HCT116 (cell line): ENCODE measurements around the gene FAM216B. TPM values are rescaled to one million over a fixed set of nuclear protein-coding genes. Genes with fewer than 3 reads are reported as not detected.

Experiments
- ATAC-seq: fragments of 200-7000 bp; cut with Tn5 transposase; 2 replicates; pipeline ENCODE4 v1.9.1; 2020; ENCODE audit warnings: mild to moderate bottlenecking, moderate library complexity
- Bru-seq: library from RNA; stranded (reverse); fragments of 400-500 nt; gene quantifications from one replicate; lab custom pipeline; 2021; lab: Mats Ljungman, UMichigan
- BruChase-seq, 2 experiments: library from RNA; stranded (reverse); fragments of 400-500 nt; gene quantifications; one replicate each; lab custom pipeline; 2021; lab: Mats Ljungman, UMichigan
- BruUV-seq: library from RNA; stranded (reverse); fragments of 400-500 nt; replicated peaks from 2 replicates; lab custom pipeline; 2021; lab: Mats Ljungman, UMichigan
- CTCF ChIA-PET: fragments of 300-600 bp; sonication (Branson Sonifier 250); formaldehyde crosslinking; loops from one replicate; lab custom pipeline; 2021; ENCODE audit warnings: antibody characterized with exemption; lab: Charles Lee
- POLR2A ChIA-PET: fragments of 300-600, 350-600 bp; sonication (Branson Sonifier 250); formaldehyde crosslinking; loops from one replicate; lab custom pipeline; 2021; ENCODE audit warnings: antibody characterized with exemption; lab: Charles Lee
- RAD21 ChIA-PET, 2 experiments: fragments of 300-600 bp; sonication (Branson Sonifier 250); formaldehyde crosslinking; loops; one replicate each; lab custom pipeline; 2023; ENCODE audit warnings: low total read pairs in 2 of 2; ENCODE audit not compliant: uncharacterized antibody in 2 of 2, unreplicated experiment in 2 of 2, low non-redundant PET in 1 of 2; lab: Charles Lee
- DNase-seq: peaks from one replicate; pipeline ENCODE4 v3.0.0-alpha.2; 2010; ENCODE audit warnings: low read depth, low spot score
- H2AFZ ChIP-seq: fragments of 200-600 bp; shearing (Covaris generic), sonication (generic); 2 replicates; pipeline ENCODE4 v1.6.1; 2017; ENCODE audit warnings: low read depth, mixed run types, mixed read lengths, antibody characterized with exemption, low read length; ENCODE audit not compliant: poor library complexity, severe bottlenecking
- H3K27ac ChIP-seq: 2 replicates; pipeline ENCODE4 v1.5.1; 2012; ENCODE audit warnings: low read depth, low read length
- H3K27me3 ChIP-seq: fragments of 200-600 bp; sonication (generic); 2 replicates; pipeline ENCODE4 v1.6.1; 2016; ENCODE audit warnings: mixed run types, low read length, mixed read lengths; ENCODE audit not compliant: insufficient read depth
- H3K36me3 ChIP-seq, 2 experiments: fragments of 200-500 bp in 1 of 2; fragments of 200-600 bp in 1 of 2; sonication (Bioruptor generic) in 1 of 2; sonication (generic) in 1 of 2; 2 replicates each; pipeline versions ENCODE4 v1.5.1 to v1.6.1; 2014 to 2016; ENCODE audit warnings: low read length in 2 of 2, inconsistent platforms in 1 of 2, mixed read lengths in 1 of 2, mixed run types in 1 of 2; ENCODE audit not compliant: insufficient read depth in 2 of 2, control insufficient read depth in 1 of 2
- H3K4me1 ChIP-seq, 2 experiments: fragments of 200-600 bp in 1 of 2; sonication (generic) in 1 of 2; 2 replicates each; pipeline versions ENCODE4 v1.5.1 to v1.6.1; 2012 to 2017; ENCODE audit warnings: low read length in 2 of 2, inconsistent platforms in 1 of 2, mild to moderate bottlenecking in 1 of 2, mixed read lengths in 1 of 2, mixed run types in 1 of 2, moderate library complexity in 1 of 2; ENCODE audit not compliant: insufficient read depth in 2 of 2, control insufficient read depth in 1 of 2
- H3K4me2 ChIP-seq: fragments of 200-600 bp; sonication (generic); 2 replicates; pipeline ENCODE4 v1.6.1; 2017; ENCODE audit warnings: mixed run types, low read length, mixed read lengths
- H3K4me3 ChIP-seq, 2 experiments: fragments of 200-600 bp in 1 of 2; sonication (generic) in 1 of 2; replicated peaks in 1 of 2; 2 replicates each; pipeline ENCODE4 v1.5.1; 2011 to 2016; ENCODE audit warnings: low read length in 2 of 2, control low read depth in 1 of 2, low read depth in 1 of 2, mild to moderate bottlenecking in 1 of 2, mixed read lengths in 1 of 2, mixed run types in 1 of 2
- H3K79me2 ChIP-seq: fragments of 200-600 bp; sonication (generic); 2 replicates; pipeline ENCODE4 v1.6.1; 2017; ENCODE audit warnings: mild to moderate bottlenecking, mixed run types, low read length, moderate library complexity, mixed read lengths; ENCODE audit not compliant: insufficient read depth
- H3K9ac ChIP-seq: fragments of 200-600 bp; sonication (generic); 2 replicates; pipeline ENCODE4 v1.6.1; 2016; ENCODE audit warnings: low read length, mixed read lengths
- H3K9me2 ChIP-seq: fragments of 200-600 bp; sonication (generic), shearing (Covaris generic); 2 replicates; pipeline ENCODE4 v1.6.1; 2017; ENCODE audit warnings: mixed run types, mild to moderate bottlenecking, moderate library complexity; ENCODE audit not compliant: insufficient read depth
- H3K9me3 ChIP-seq, 2 experiments: fragments of 200-500 bp in 1 of 2; fragments of 200-600 bp in 1 of 2; sonication (Bioruptor generic) in 1 of 2; sonication (generic) in 1 of 2; 2 replicates each; pipeline ENCODE4 v1.6.1; 2014 to 2017; ENCODE audit warnings: low read length in 2 of 2, mixed read lengths in 2 of 2, inconsistent platforms in 1 of 2, low read depth in 1 of 2, mild to moderate bottlenecking in 1 of 2, mixed run types in 1 of 2, moderate library complexity in 1 of 2; ENCODE audit not compliant: control insufficient read depth in 1 of 2, insufficient read depth in 1 of 2
- H4K20me1 ChIP-seq: fragments of 200-600 bp; sonication (generic), shearing (Covaris generic); 2 replicates; pipeline ENCODE4 v1.6.1; 2017; ENCODE audit warnings: mixed run types, mild to moderate bottlenecking, moderate library complexity; ENCODE audit not compliant: insufficient read depth
- ATF3 ChIP-seq: IDR thresholded peaks from 2 replicates; pipeline ENCODE4 v1.6.1; 2012
- CEBPB ChIP-seq: IDR thresholded peaks from 2 replicates; pipeline ENCODE4 v1.6.1; 2012; ENCODE audit warnings: low read depth
- CTCF ChIP-seq, 3 experiments: fragments of 200-600 bp in 1 of 3; sonication (generic) in 1 of 3; IDR thresholded peaks in 2 of 3; conservative IDR thresholded peaks in 1 of 3; 2 replicates each; pipeline ENCODE4 v1.5.1; 2012 to 2017; ENCODE audit warnings: low read depth in 2 of 3, low read length in 2 of 3, antibody characterized with exemption in 1 of 3, borderline replicate concordance in 1 of 3, control low read depth in 1 of 3, mild to moderate bottlenecking in 1 of 3, mixed read lengths in 1 of 3, mixed run types in 1 of 3, moderate library complexity in 1 of 3; ENCODE audit not compliant: insufficient read depth in 1 of 3
- EGR1 ChIP-seq: IDR thresholded peaks from 2 replicates; pipeline ENCODE4 v1.6.1; 2012; ENCODE audit warnings: low read depth
- ELF1 ChIP-seq: IDR thresholded peaks from 2 replicates; pipeline ENCODE4 v1.6.1; 2012; ENCODE audit warnings: low read depth, borderline replicate concordance
- EZH2 ChIP-seq: fragments of 200-600 bp; sonication (generic); IDR thresholded peaks from 2 replicates; pipeline ENCODE4 v1.6.1; 2017; ENCODE audit warnings: antibody characterized with exemption, mixed run types
- EZH2phosphoT487 ChIP-seq: fragments of 200-600 bp; IDR thresholded peaks from 2 replicates; pipeline ENCODE4 v1.6.1; 2018; ENCODE audit warnings: antibody characterized with exemption, borderline replicate concordance
- FOSL1 ChIP-seq: IDR thresholded peaks from 2 replicates; pipeline ENCODE4 v1.6.1; 2012; ENCODE audit warnings: low read depth
- MAX ChIP-seq: IDR thresholded peaks from 2 replicates; pipeline ENCODE4 v1.6.1; 2012
- RAD21 ChIP-seq: IDR thresholded peaks from 2 replicates; pipeline ENCODE4 v1.6.1; 2012; ENCODE audit warnings: low read depth, mild to moderate bottlenecking
- REST ChIP-seq: IDR thresholded peaks from 2 replicates; pipeline ENCODE4 v1.6.1; 2012; ENCODE audit warnings: low read depth
- SP1 ChIP-seq: IDR thresholded peaks from 2 replicates; pipeline ENCODE4 v1.6.1; 2012; ENCODE audit warnings: low read depth
- SRF ChIP-seq: IDR thresholded peaks from 2 replicates; pipeline ENCODE4 v1.6.1; 2012; ENCODE audit warnings: low read depth
- TCF7L2 ChIP-seq: IDR thresholded peaks from 2 replicates; pipeline ENCODE4 v1.7.0; 2011; ENCODE audit warnings: borderline replicate concordance, inconsistent platforms; ENCODE audit not compliant: insufficient read depth, insufficient read length; ENCODE audit errors: extremely low read depth
- ZNF274 ChIP-seq: fragments of 200-500 bp; sonication (Bioruptor generic); IDR thresholded peaks from 2 replicates; pipeline ENCODE4 v1.6.1; 2014; ENCODE audit warnings: mild to moderate bottlenecking, low read depth, low read length, inconsistent platforms
- intact Hi-C: fragments of 100-400 bp; cut with micrococcal nuclease; formaldehyde crosslinking; loops from 2 replicates; pipeline ENCODE4 v1.10.0; 2022
- long read RNA-seq: library from polyadenylated mRNA; unstranded; transcript quantifications from one replicate; pipeline ENCODE4 v2.0.0, GENCODE V29; 2021; ENCODE audit not compliant: unreplicated experiment
- polyA plus RNA-seq: library from polyadenylated mRNA; unstranded; fragments of >200 nt; gene quantifications from 2 replicates; pipeline ENCODE4 v1.2.1, GENCODE V29; 2012; ENCODE audit warnings: missing spikeins
- total RNA-seq: library from RNA; stranded (reverse); gene quantifications from one replicate; pipeline ENCODE4 v1.2.1, GENCODE V29; 2021; ENCODE audit not compliant: unreplicated experiment

Gene FAM216B
- total RNA-seq (not detected), Bru-seq, nascent RNA (not detected), BruChase-seq, experiment 1, labeled RNA remaining after a 6-hour chase (not detected), BruChase-seq, experiment 2, labeled RNA remaining after a 2-hour chase (not detected)
- polyA plus RNA-seq: not detected in 2 replicates
- long read RNA-seq: 0 reads

GRCh38 chr13:42781352-42781751 is at the start of gene FAM216B:
Gene FAM216B, plus strand, starts transcription at chr13:42781584. Its CDS starts 2,484 bp downstream, at chr13:42784068.
- H3K27ac ChIP-seq: no peak within 1 kb of the TSS
- RAD21 ChIA-PET: no interaction called here

More at GRCh38 chr13:42781352-42781751, at the start of gene FAM216B:
- DNase-seq (no peak), ATAC-seq (no peak)
- no peaks in the 10 kb centered on the region for H3K9me3 ChIP-seq
- H3K4me3 ChIP-seq: no peak within 1 kb of the TSS
- BruUV-seq: no TSS peak
- H3K36me3 ChIP-seq: no peaks in the 10 kb centered on the region
- no peak within 1 kb of the TSS for H3K4me2 ChIP-seq
- TF ChIP-seq ELF1: no peak
- no peak for TF ChIP-seq SP1
- no peak for TF ChIP-seq REST
- no peak for TF ChIP-seq ATF3
- TF ChIP-seq FOSL1: no peak
- TF ChIP-seq RAD21: no peak
- no peak for TF ChIP-seq MAX
- no peak for TF ChIP-seq CTCF (IDR thresholded peaks at IDR 0.05 in 2 of 3, conservative IDR thresholded peaks at IDR 0.05 in 1 of 3; ENCODE audit: borderline replicate concordance in 1 of 3, insufficient read depth in 1 of 3, low read depth in 2 of 3, low read length in 2 of 3)
- TF ChIP-seq TCF7L2: no peak
- no peak for TF ChIP-seq ZNF274
- TF ChIP-seq SRF: no peak
- no peak for TF ChIP-seq CEBPB
- no peak for TF ChIP-seq EZH2phosphoT487
- TF ChIP-seq EGR1: no peak
- no peak for TF ChIP-seq EZH2
- peaks cover 10% of the 10 kb centered on the region; the same call in 1 of the 2 replicates for H3K27me3 ChIP-seq
- ChIA-PET CTCF (no interaction called here), POLR2A (no interaction called here)
- intact Hi-C loops: no loop called here
- H3K9me2 ChIP-seq: no peaks in the 10 kb centered on the region
- H4K20me1 ChIP-seq: no peaks in the 10 kb centered on the region
- H2AFZ ChIP-seq: no peak within 1 kb of the TSS
- no peaks in the 10 kb centered on the region for H3K79me2 ChIP-seq
- H3K4me1 ChIP-seq: no peaks in the 10 kb centered on the region
- no peak within 1 kb of the TSS for H3K9ac ChIP-seq
